Endothelial cell of umbilical vein (primary cell): ENCODE measurements around the gene POMC. TPM values are rescaled to one million over a fixed set of nuclear protein-coding genes. Genes with fewer than 3 reads are reported as not detected.

Experiments
- BruUV-seq: library from RNA; stranded (reverse); fragments of 400-500 nt; replicated peaks from 2 replicates; lab custom pipeline; 2021; lab: Mats Ljungman, UMichigan
- CTCF ChIA-PET: fragments of 300-600, 350-600 bp; sonication (Branson Sonifier 250); formaldehyde crosslinking; loops from one replicate; lab custom pipeline; 2021; ENCODE audit warnings: antibody characterized with exemption, inconsistent platforms; lab: Charles Lee
- POLR2A ChIA-PET: fragments of 300-600, 350-600 bp; sonication (Branson Sonifier 250); formaldehyde crosslinking; loops from one replicate; lab custom pipeline; 2021; ENCODE audit warnings: antibody characterized with exemption, inconsistent platforms; lab: Charles Lee
- DNase-seq: peaks from one replicate; pipeline ENCODE4 v3.0.0-alpha.2; 2011; ENCODE audit warnings: low read depth, low spot score
- FAIRE-seq: peaks from 2 replicates; lab custom pipeline; 2011; peaks lifted over from hg19 to GRCh38; lab: Jason Lieb, UNC
- H2AFZ ChIP-seq: 2 replicates; pipeline ENCODE4 v1.6.0; 2012; ENCODE audit warnings: low read depth, low read length, control low read depth, inconsistent platforms
- H3K27ac ChIP-seq: 2 replicates; pipeline ENCODE4 v1.5.1; 2011; ENCODE audit warnings: low read depth, mild to moderate bottlenecking, control low read depth, low read length, moderate library complexity; ENCODE audit not compliant: insufficient read depth
- H3K27me3 ChIP-seq, 2 experiments: 2 replicates each; pipeline versions ENCODE4 v1.6.0 to v1.6.1; 2011; ENCODE audit warnings: low read length in 2 of 2, mixed read lengths in 1 of 2; ENCODE audit not compliant: control insufficient read depth in 2 of 2, insufficient read depth in 2 of 2
- H3K36me3 ChIP-seq, 2 experiments: 2 replicates in 1 of 2; 3 replicates in 1 of 2; pipeline ENCODE4 v1.5.1; 2011; ENCODE audit warnings: low read length in 2 of 2, mild to moderate bottlenecking in 1 of 2, moderate library complexity in 1 of 2; ENCODE audit not compliant: control insufficient read depth in 2 of 2, insufficient read depth in 2 of 2; ENCODE audit errors: extremely low read depth in 1 of 2
- H3K4me1 ChIP-seq: 3 replicates; pipeline ENCODE4 v1.5.1; 2011; ENCODE audit warnings: mild to moderate bottlenecking, low read length; ENCODE audit not compliant: control insufficient read depth, insufficient read depth; ENCODE audit errors: extremely low read depth
- H3K4me2 ChIP-seq: 2 replicates; pipeline ENCODE4 v1.6.1; 2011; ENCODE audit warnings: low read length, control low read depth, mixed read lengths; ENCODE audit not compliant: insufficient read depth
- H3K4me3 ChIP-seq, 3 experiments: fragments of 200-600 bp in 1 of 3; sonication (generic), shearing (Covaris generic) in 1 of 3; replicated peaks in 1 of 3; 2 replicates each; pipeline ENCODE4 v1.5.1; 2011 to 2016; ENCODE audit warnings: control low read depth in 3 of 3, low read length in 3 of 3, mild to moderate bottlenecking in 2 of 3, inconsistent platforms in 1 of 3, low read depth in 1 of 3, moderate library complexity in 1 of 3; ENCODE audit not compliant: insufficient read depth in 1 of 3
- H3K79me2 ChIP-seq: 2 replicates; pipeline ENCODE4 v1.6.0; 2012; ENCODE audit warnings: low read length, inconsistent platforms; ENCODE audit not compliant: control insufficient read depth, insufficient read depth
- H3K9ac ChIP-seq: replicated peaks from 2 replicates; pipeline ENCODE3; 2011; ENCODE audit warnings: low read length, control low read depth; ENCODE audit not compliant: insufficient read depth; ENCODE audit errors: extremely low read depth
- H3K9me1 ChIP-seq: replicated peaks from 3 replicates; pipeline ENCODE4 v1.6.0; 2011; ENCODE audit warnings: mild to moderate bottlenecking, low read length; ENCODE audit not compliant: control insufficient read depth, insufficient read depth; ENCODE audit errors: extremely low read depth
- H3K9me3 ChIP-seq: replicated peaks from 2 replicates; pipeline ENCODE4 v1.5.1; 2012; ENCODE audit warnings: low read length, inconsistent platforms; ENCODE audit not compliant: control insufficient read depth, insufficient read depth
- H4K20me1 ChIP-seq: replicated peaks from 2 replicates; pipeline ENCODE3; 2011; ENCODE audit warnings: mild to moderate bottlenecking, low read length; ENCODE audit not compliant: control insufficient read depth, insufficient read depth; ENCODE audit errors: extremely low read depth
- EZH2 ChIP-seq: IDR thresholded peaks from 2 replicates; pipeline ENCODE4 v1.6.1; 2012; ENCODE audit warnings: borderline replicate concordance, low read depth, mild to moderate bottlenecking, moderate library complexity, low read length, inconsistent platforms; ENCODE audit not compliant: severe bottlenecking
- FOS ChIP-seq: IDR thresholded peaks from 2 replicates; pipeline ENCODE4 v1.6.1; 2011; ENCODE audit warnings: mild to moderate bottlenecking, low read length, moderate library complexity, borderline replicate concordance; ENCODE audit not compliant: insufficient read depth
- GATA2 ChIP-seq: IDR thresholded peaks from 2 replicates; pipeline ENCODE4 v1.7.0; 2011; ENCODE audit warnings: low read depth, mild to moderate bottlenecking, moderate library complexity, mixed read lengths, low read length; ENCODE audit not compliant: insufficient read length, insufficient read depth
- JUN ChIP-seq: IDR thresholded peaks from 2 replicates; pipeline ENCODE4 v1.6.1; 2011; ENCODE audit warnings: borderline replicate concordance, low read depth; ENCODE audit not compliant: insufficient read length, insufficient read depth
- POLR2A ChIP-seq: IDR thresholded peaks from 2 replicates; pipeline ENCODE4 v1.6.1; 2012; ENCODE audit warnings: low read depth, mild to moderate bottlenecking, control low read depth, low read length
- dilution Hi-C: fragments of 300-500 bp; cut with MboI; formaldehyde crosslinking; loops from one replicate; pipeline ENCODE4 v1.15.0; 2019; ENCODE audit warnings: low sequenced_read_pairs; ENCODE audit not compliant: extremely low pct_ligation_motif_present
- intact Hi-C: fragments of 100-400 bp; cut with micrococcal nuclease; formaldehyde crosslinking; loops from one replicate; pipeline ENCODE4 v1.10.0; 2022
- polyA plus RNA-seq, 4 experiments: library from polyadenylated mRNA; depleted of rRNA in 3 of 4; stranded (reverse) in 3 of 4; unstranded in 1 of 4; fragments of >200 nt; gene quantifications; 2 replicates each; pipeline versions ENCODE4 v1.2.1 to v1.2.3, GENCODE V29; 2011 to 2012; ENCODE audit warnings: missing spikeins in 1 of 4
- total RNA-seq: library from RNA; stranded (reverse); gene quantifications from 2 replicates; pipeline ENCODE4 v1.2.3, GENCODE V29; 2021

The POMC gene
- total and polyA plus RNA-seq, 2 donors (not counting 3 experiments of a cell fraction or from before 2014, with no cell fraction given), result 2.4 to 2.7 TPM

DNA sequence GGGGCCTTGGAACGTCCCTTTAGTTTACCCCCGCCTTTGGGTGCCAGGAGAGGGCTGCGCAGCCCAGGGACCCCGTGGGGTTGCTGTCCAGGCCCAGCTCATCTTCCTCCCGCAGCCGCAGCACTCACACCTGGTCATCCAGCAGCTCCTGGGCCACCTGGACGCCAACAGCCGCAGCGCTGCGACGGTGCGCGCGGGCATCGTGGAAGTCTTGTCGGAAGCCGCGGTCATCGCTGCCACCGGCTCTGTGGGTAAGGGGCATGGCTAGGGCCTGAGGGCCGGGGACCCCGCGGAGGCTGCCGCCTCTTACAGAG is 37.2 kb downstream of the POMC start:
- ChIA-PET POLR2A (no interaction called here), CTCF (interaction anchor here (0.9 to 17.9 kb wide), 4 partner anchors 66 to 721 kb away, joined by 3 to 679 read pairs (median 3); no protein-coding TSS in a partner anchor)
- Histone ChIP-seq H2AFZ (no peak overlapping the region), H4K20me1 (no peaks in the 10 kb centered on the region), H3K36me3 (no peaks in the 10 kb centered on the region), H3K9me3 (no peaks in the 10 kb centered on the region), H3K27ac (no peak overlapping the region), H3K4me2 (peak overlapping the region; percentile 2), H3K27me3 (peaks cover 7 to 24% of the 10 kb centered on the region in 2 experiments), H3K4me3 (no peak overlapping the region), H3K9me1 (no peaks in the 10 kb centered on the region), H3K79me2 (no peaks in the 10 kb centered on the region), H3K4me1 (peaks cover 4% of the 10 kb centered on the region), H3K9ac (no peak overlapping the region)
- TF ChIP-seq JUN (no peak), POLR2A (no peak), FOS (no peak), EZH2 (no peak)
- intact Hi-C loops, result no loop called here
- BruUV-seq, result no TSS peak
- dilution Hi-C loops, result no loop called here
- FAIRE-seq, result no peak
- DNase-seq, result no peak

DNA sequence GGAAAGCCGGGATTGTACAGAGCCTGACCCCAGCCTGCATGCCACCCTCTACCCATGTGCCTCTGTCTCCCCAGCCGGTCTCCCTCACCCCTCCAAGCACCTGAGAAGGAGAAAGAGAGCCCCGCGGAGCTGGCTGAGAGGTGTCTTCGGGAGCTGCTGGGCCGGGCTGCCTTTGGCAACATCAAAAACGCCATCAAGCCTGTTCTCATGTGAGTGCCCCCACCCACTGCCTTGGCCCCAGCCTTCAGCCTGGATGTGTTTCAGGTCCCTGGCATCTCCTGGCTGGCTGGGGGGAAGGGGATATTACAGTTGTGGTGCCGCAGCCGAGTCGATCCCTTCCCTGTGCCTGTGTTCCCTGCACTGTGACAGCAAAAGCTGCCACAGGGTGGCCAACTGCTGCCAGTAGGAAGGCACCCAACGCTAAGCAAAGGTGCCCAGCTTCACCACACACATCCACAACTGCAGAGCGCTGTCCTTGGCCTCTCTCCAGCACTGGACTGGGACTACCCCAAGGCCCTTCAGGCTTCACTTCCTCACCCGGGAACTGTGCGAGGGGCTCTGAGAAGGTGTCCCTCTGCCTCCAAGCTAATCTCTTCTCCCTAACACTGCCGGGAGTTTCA is 38.4 kb downstream of the POMC start:
- ChIA-PET CTCF (interaction anchor here (0.6 to 17.9 kb wide), 48 partner anchors 8 to 721 kb away, joined by 3 to 679 read pairs (median 4); partner anchors contain the start of genes ADCY3 and EFR3B), POLR2A (interaction anchor here (1.6 kb wide), 1 partner anchor 154 kb away, joined by 5 read pairs; no protein-coding TSS in a partner anchor)
- DNase-seq (no peak), FAIRE-seq (no peak)
- H3K36me3 ChIP-seq, result no peaks in the 10 kb centered on the region
- no peak overlapping the region for H3K4me3 ChIP-seq
- H4K20me1 ChIP-seq, result no peaks in the 10 kb centered on the region
- no peak overlapping the region for H3K27ac ChIP-seq
- H2AFZ ChIP-seq, result no peak overlapping the region
- H3K9me1 ChIP-seq, result no peaks in the 10 kb centered on the region
- peaks cover 7 to 21% of the 10 kb centered on the region in 2 experiments for H3K27me3 ChIP-seq
- dilution Hi-C loops (no loop called here), intact Hi-C loops (loop anchor here (1.0 to 2.0 kb wide), 5 partner anchors 66 to 719 kb away; partner anchors contain the start of gene EFR3B)
- TF ChIP-seq GATA2, result no peak
- no TSS peak for BruUV-seq
- no peaks in the 10 kb centered on the region for H3K79me2 ChIP-seq
- H3K4me2 ChIP-seq, result no peak overlapping the region
- H3K9me3 ChIP-seq, result no peaks in the 10 kb centered on the region
- peaks cover 4% of the 10 kb centered on the region for H3K4me1 ChIP-seq
- no peak overlapping the region for H3K9ac ChIP-seq
